RWPE2 (cell line): ENCODE data around the gene RNF166.
A peak's percentile ranks its signal among the peaks of the same experiment; 100 is the strongest.

Experiments used
- ATAC-seq: fragments of 200-7000 bp; cut with Tn5 transposase; 3 replicates; pipeline ENCODE4 v1.9.1; 2021; ENCODE audit warnings: low read depth
- DNase-seq: peaks from one replicate; pipeline ENCODE4 v3.0.0-alpha.2; 2020; ENCODE audit warnings: low spot score
- H3K27ac ChIP-seq: fragments of 450-650 bp; 2 replicates; pipeline ENCODE4 v1.5.1; 2017; ENCODE audit warnings: mild to moderate bottlenecking; ENCODE audit not compliant: poor library complexity, severe bottlenecking
- H3K27me3 ChIP-seq: fragments of 250-450 bp; sonication (Bioruptor Pico); 2 replicates; pipeline ENCODE4 v1.5.1; 2021; ENCODE audit warnings: mild to moderate bottlenecking, moderate library complexity; ENCODE audit not compliant: insufficient read depth, poor library complexity, severe bottlenecking
- H3K36me3 ChIP-seq: fragments of 250-450 bp; sonication (Bioruptor Pico); 2 replicates; pipeline ENCODE4 v1.5.1; 2020; ENCODE audit warnings: low read depth, mild to moderate bottlenecking, moderate library complexity
- H3K4me1 ChIP-seq: fragments of 250-450 bp; sonication (Bioruptor Pico); 2 replicates; pipeline ENCODE4 v1.5.1; 2021; ENCODE audit warnings: mild to moderate bottlenecking, moderate library complexity; ENCODE audit not compliant: insufficient read depth, poor library complexity, severe bottlenecking
- H3K4me3 ChIP-seq: fragments of 250-450 bp; sonication (Bioruptor Pico); 2 replicates; pipeline ENCODE4 v1.5.1; 2021; ENCODE audit warnings: mild to moderate bottlenecking, moderate library complexity; ENCODE audit not compliant: severe bottlenecking
- H3K9me3 ChIP-seq: fragments of 250-450 bp; sonication (Bioruptor Pico); 2 replicates; pipeline ENCODE4 v1.5.1; 2021; ENCODE audit warnings: mild to moderate bottlenecking, moderate library complexity; ENCODE audit not compliant: severe bottlenecking
- CTCF ChIP-seq: fragments of 450-650 bp; IDR thresholded peaks from one replicate; pipeline ENCODE4 v1.5.1; 2017; ENCODE audit warnings: mild to moderate bottlenecking, moderate library complexity; ENCODE audit not compliant: poor library complexity, severe bottlenecking

The RNF166 gene

GRCh38 chr16:88658714-88659113 is 47.5 kb downstream of the RNF166 start:
- H3K36me3 ChIP-seq: peaks cover 72% of the 10 kb centered on the region
- DNase-seq (no peak), ATAC-seq (no peak)
- peaks cover 7% of the 10 kb centered on the region for H3K4me1 ChIP-seq
- TF ChIP-seq CTCF: no peak
- H3K27ac ChIP-seq: no peak overlapping the region
- H3K4me3 ChIP-seq: no peak overlapping the region
- H3K27me3 ChIP-seq: no peaks in the 10 kb centered on the region
- H3K9me3 ChIP-seq: no peaks in the 10 kb centered on the region

GRCh38 chr16:88657371-88657770 is 48.8 kb downstream of the RNF166 start:
- Histone ChIP-seq H3K36me3 (peaks cover 86% of the 10 kb centered on the region), H3K4me3 (no peak overlapping the region), H3K4me1 (peaks cover 7% of the 10 kb centered on the region), H3K27ac (no peak overlapping the region), H3K9me3 (no peaks in the 10 kb centered on the region), H3K27me3 (no peaks in the 10 kb centered on the region)
- no peak for ATAC-seq
- no peak for TF ChIP-seq CTCF
- DNase-seq: no peak

- H3K27me3 ChIP-seq: no peaks in the 10 kb centered on the region
- no peaks in the 10 kb centered on the region for H3K9me3 ChIP-seq
- H3K4me3 ChIP-seq: no peak overlapping the region
- peaks cover 86% of the 10 kb centered on the region for H3K36me3 ChIP-seq
- no peak overlapping the region for H3K27ac ChIP-seq
- H3K4me1 ChIP-seq: peaks cover 5% of the 10 kb centered on the region
- TF ChIP-seq CTCF: no peak
- no peak for ATAC-seq
- no peak for DNase-seq
Measured at GRCh38 chr16:88656291-88656980, 49.8 kb downstream of the RNF166 start.

GRCh38 chr16:88655733-88656281 is 50.4 kb downstream of the RNF166 start:
- H3K4me3 ChIP-seq: no peak overlapping the region
- no peaks in the 10 kb centered on the region for H3K4me1 ChIP-seq
- no peaks in the 10 kb centered on the region for H3K27me3 ChIP-seq
- DNase-seq (peak; percentile 70), ATAC-seq (no peak)
- H3K27ac ChIP-seq: no peak overlapping the region
- no peak for TF ChIP-seq CTCF
- H3K9me3 ChIP-seq: no peaks in the 10 kb centered on the region
- peaks cover 82% of the 10 kb centered on the region for H3K36me3 ChIP-seq

GRCh38 chr16:88655053-88655732 is 51.0 kb downstream of the RNF166 start:
- peaks cover 79% of the 10 kb centered on the region for H3K36me3 ChIP-seq
- no peaks in the 10 kb centered on the region for H3K27me3 ChIP-seq
- ATAC-seq (no peak), DNase-seq (peak; percentile 70)
- no peaks in the 10 kb centered on the region for H3K9me3 ChIP-seq
- H3K27ac ChIP-seq: no peak overlapping the region
- TF ChIP-seq CTCF: no peak
- H3K4me3 ChIP-seq: no peak overlapping the region
- H3K4me1 ChIP-seq: no peaks in the 10 kb centered on the region
